GM23248 (cell line): ENCODE results near the gene GRIP2. TPM values are rescaled to one million over a fixed set of nuclear protein-coding genes. Genes with fewer than 3 reads are reported as not detected.
A peak's percentile ranks its signal among the peaks of the same experiment; 100 is the strongest.

ENCODE experiments used
- DNase-seq: peaks from one replicate; pipeline ENCODE4 v3.0.0-alpha.2; 2015
- H2AFZ ChIP-seq: fragments of 200-600 bp; sonication (generic); 2 replicates; pipeline ENCODE4 v1.6.1; 2016; ENCODE audit warnings: antibody characterized with exemption
- H3F3A ChIP-seq: fragments of 200-600 bp; sonication (generic); 2 replicates; pipeline ENCODE4 v1.6.1; 2016; ENCODE audit warnings: mild to moderate bottlenecking, antibody characterized with exemption, mixed run types; ENCODE audit not compliant: insufficient read depth
- H3K27ac ChIP-seq: fragments of 200-600 bp; sonication (generic); 2 replicates; pipeline ENCODE4 v1.5.1; 2016; ENCODE audit warnings: mild to moderate bottlenecking
- H3K27me3 ChIP-seq: fragments of 200-600 bp; sonication (generic); replicated peaks from 2 replicates; pipeline ENCODE4 v1.6.1; 2016; ENCODE audit warnings: mild to moderate bottlenecking; ENCODE audit not compliant: insufficient read depth
- H3K36me3 ChIP-seq: fragments of 200-600 bp; sonication (generic); 2 replicates; pipeline ENCODE4 v1.6.1; 2016; ENCODE audit warnings: low read depth, mild to moderate bottlenecking
- H3K4me1 ChIP-seq: fragments of 200-600 bp; sonication (generic); 2 replicates; pipeline ENCODE4 v1.6.1; 2016; ENCODE audit warnings: mild to moderate bottlenecking; ENCODE audit not compliant: insufficient read depth
- H3K4me2 ChIP-seq: fragments of 200-600 bp; sonication (generic); one replicate; pipeline ENCODE4 v1.6.1; 2016; ENCODE audit warnings: mild to moderate bottlenecking; ENCODE audit not compliant: unreplicated experiment
- H3K4me3 ChIP-seq: fragments of 200-600 bp; sonication (generic); 2 replicates; pipeline ENCODE4 v1.5.1; 2016; ENCODE audit warnings: mild to moderate bottlenecking
- H3K79me2 ChIP-seq: fragments of 200-600 bp; sonication (generic); 2 replicates; pipeline ENCODE4 v1.6.1; 2016; ENCODE audit warnings: mild to moderate bottlenecking; ENCODE audit not compliant: insufficient read depth
- H3K9ac ChIP-seq: fragments of 200-600 bp; sonication (generic); 2 replicates; pipeline ENCODE4 v1.6.1; 2016; ENCODE audit warnings: mild to moderate bottlenecking
- H3K9me2 ChIP-seq: fragments of 200-600 bp; sonication (generic); 2 replicates; pipeline ENCODE4 v1.6.1; 2016; ENCODE audit warnings: mixed run types, mild to moderate bottlenecking, moderate library complexity; ENCODE audit not compliant: insufficient read depth
- H3K9me3 ChIP-seq: fragments of 200-600 bp; sonication (generic); one replicate; pipeline ENCODE4 v1.6.1; 2017; ENCODE audit warnings: low read depth
- H4K20me1 ChIP-seq: fragments of 200-600 bp; sonication (generic); 2 replicates; pipeline ENCODE4 v1.6.0; 2016; ENCODE audit not compliant: insufficient read depth
- EZH2 ChIP-seq: fragments of 200-600 bp; sonication (generic); IDR thresholded peaks from 2 replicates; pipeline ENCODE4 v1.6.1; 2018; ENCODE audit warnings: antibody characterized with exemption, mild to moderate bottlenecking; ENCODE audit not compliant: insufficient read depth, poor library complexity, severe bottlenecking
- EZH2phosphoT487 ChIP-seq: fragments of 200-600 bp; sonication (generic); IDR thresholded peaks from 2 replicates; pipeline ENCODE4 v1.6.1; 2018; ENCODE audit warnings: antibody characterized with exemption, moderate library complexity, mild to moderate bottlenecking, low read depth; ENCODE audit not compliant: insufficient read depth
- WGBS, 2 experiments: methylation state at CpG; one replicate each; pipeline ENCODE4 v1.1.6; 2015 to 2017; ENCODE audit warnings: low lambda C conversion rate in 2 of 2, low coverage in 1 of 2; ENCODE audit errors: missing lambda C conversion rate in 2 of 2; 5-methylcytosine and 5-hydroxymethylcytosine counted together
- in situ Hi-C: fragments of 300-500 bp; cut with MboI; formaldehyde crosslinking; loops from 2 replicates; pipeline ENCODE4 v1.15.0; 2020
- polyA plus RNA-seq: library from polyadenylated mRNA; unstranded; fragments of >200 nt; fragmentation: Nextera tagmentation; extraction: Ambion mirVana; gene quantifications from 2 replicates; pipeline ENCODE4 v1.2.1, GENCODE V29; 2016
- total RNA-seq: library from RNA; depleted of rRNA; stranded (reverse); fragments of >200 nt; shearing (Covaris generic); gene quantifications from 2 replicates; pipeline ENCODE4 v1.2.3, GENCODE V29; 2014

GRIP2 gene
- total and polyA plus RNA-seq, 2 experiments from 2014 or later: 0.11 to 0.14 TPM

- in situ Hi-C loops: loop anchor here (25.0 kb wide), 1 partner anchor 401 kb away; no protein-coding TSS in a partner anchor
- Histone ChIP-seq H3K4me1 (no peaks in the 10 kb centered on the region), H3K27me3 (no peaks in the 10 kb centered on the region), H3K4me3 (no peak overlapping the region), H2AFZ (no peak overlapping the region), H3K9ac (no peak overlapping the region), H4K20me1 (no peaks in the 10 kb centered on the region), H3K9me3 (no peaks in the 10 kb centered on the region), H3K4me2 (no peak overlapping the region), H3K79me2 (no peaks in the 10 kb centered on the region), H3K36me3 (no peaks in the 10 kb centered on the region), H3F3A (no peaks in the 10 kb centered on the region), H3K27ac (no peak overlapping the region), H3K9me2 (no peaks in the 10 kb centered on the region)
- WGBS, 2 experiments: 83 to 86% methylated on average over 23 of the region's 23 CpGs
- TF ChIP-seq EZH2: no peak
- no peak for TF ChIP-seq EZH2phosphoT487
- DNase-seq: no peak
Observed at GRCh38 chr3:14510838-14511622, 29.1 kb downstream of the GRIP2 start.

GRCh38 chr3:14509796-14510100 is 30.4 kb downstream of the GRIP2 start:
- DNase-seq: no peak
- Histone ChIP-seq H3K9me2 (no peaks in the 10 kb centered on the region), H3K79me2 (no peaks in the 10 kb centered on the region), H3F3A (no peaks in the 10 kb centered on the region), H3K4me2 (no peak overlapping the region), H4K20me1 (no peaks in the 10 kb centered on the region), H2AFZ (no peak overlapping the region), H3K27me3 (no peaks in the 10 kb centered on the region), H3K9ac (no peak overlapping the region), H3K27ac (no peak overlapping the region), H3K4me1 (no peaks in the 10 kb centered on the region), H3K36me3 (no peaks in the 10 kb centered on the region), H3K4me3 (no peak overlapping the region), H3K9me3 (no peaks in the 10 kb centered on the region)
- WGBS, 2 experiments: 73 to 78% methylated on average over 10 of the region's 10 CpGs
- TF ChIP-seq EZH2phosphoT487 (no peak), EZH2 (no peak)
- in situ Hi-C loops: loop anchor here (25.0 kb wide), 1 partner anchor 403 kb away; no protein-coding TSS in a partner anchor

GRCh38 chr3:14508966-14509795 is 31.0 kb downstream of the GRIP2 start:
- H3K27me3 ChIP-seq: no peaks in the 10 kb centered on the region
- 21 to 45% methylated on average over 13 to 22 of the region's 22 CpGs for whole genome bisulfite sequencing, 2 experiments
- no peaks in the 10 kb centered on the region for H3K4me1 ChIP-seq
- TF ChIP-seq EZH2phosphoT487 (no peak), EZH2 (no peak)
- peak; percentile 37 for DNase-seq
- H3K9me2 ChIP-seq: no peaks in the 10 kb centered on the region
- H3K9me3 ChIP-seq: no peaks in the 10 kb centered on the region
- no peak overlapping the region for H2AFZ ChIP-seq
- no peak overlapping the region for H3K9ac ChIP-seq
- H3K4me2 ChIP-seq: no peak overlapping the region
- H3K27ac ChIP-seq: no peak overlapping the region
- no peaks in the 10 kb centered on the region for H4K20me1 ChIP-seq
- no peaks in the 10 kb centered on the region for H3F3A ChIP-seq
- H3K4me3 ChIP-seq: no peak overlapping the region
- in situ Hi-C loops: loop anchor here (25.0 kb wide), 1 partner anchor 403 kb away; no protein-coding TSS in a partner anchor
- H3K36me3 ChIP-seq: no peaks in the 10 kb centered on the region
- no peaks in the 10 kb centered on the region for H3K79me2 ChIP-seq

GRCh38 chr3:14508505-14508819 is 31.7 kb downstream of the GRIP2 start:
- Histone ChIP-seq H3K4me2 (no peak overlapping the region), H3K9me2 (no peaks in the 10 kb centered on the region), H3K36me3 (no peaks in the 10 kb centered on the region), H4K20me1 (no peaks in the 10 kb centered on the region), H3K4me3 (no peak overlapping the region), H3K79me2 (no peaks in the 10 kb centered on the region), H3K27ac (no peak overlapping the region), H3K9ac (no peak overlapping the region), H3K27me3 (no peaks in the 10 kb centered on the region), H3F3A (no peaks in the 10 kb centered on the region), H2AFZ (no peak overlapping the region), H3K9me3 (no peaks in the 10 kb centered on the region), H3K4me1 (no peaks in the 10 kb centered on the region)
- in situ Hi-C loops: loop anchor here (25.0 kb wide), 1 partner anchor 404 kb away; no protein-coding TSS in a partner anchor
- TF ChIP-seq EZH2phosphoT487: no peak
- TF ChIP-seq EZH2: no peak
- DNase-seq: no peak
- WGBS, 2 experiments: 24 to 47% methylated on average over 3 of the region's 3 CpGs
